Activated naive CD8-positive, alpha-beta T cell treated with anti-CD3 and anti-CD28 coated beads, Interleukin-2, amount 50 U/mL, for 24 hours (primary cell): Measurements from ENCODE around the gene NFATC2IP.
"Not testable (repeated sequence)": the region's sequence is repeated elsewhere in the genome, so short reads cannot be mapped to it uniquely, and the experiment has no call there.

ENCODE experiments used
- ATAC-seq: fragments of 150-1000 bp; cut with Tn5 transposase; one replicate; pipeline ENCODE4 v1.10.0; 2021
- DNase-seq: peaks from one replicate; pipeline ENCODE4 v3.0.0; 2021
- H3K27ac Mint-ChIP-seq: one replicate; pipeline ENCODE4 v1.8.0; 2021; ENCODE audit warnings: mild to moderate bottlenecking, mixed read lengths
- H3K27me3 Mint-ChIP-seq: one replicate; pipeline ENCODE4 v1.8.0; 2021; ENCODE audit warnings: mixed read lengths
- H3K36me3 Mint-ChIP-seq: one replicate; pipeline ENCODE4 v1.8.0; 2021; ENCODE audit warnings: low read depth, mixed read lengths
- H3K4me1 Mint-ChIP-seq: one replicate; pipeline ENCODE4 v1.8.0; 2021; ENCODE audit warnings: mixed read lengths
- H3K4me3 Mint-ChIP-seq: one replicate; pipeline ENCODE4 v1.8.0; 2021; ENCODE audit warnings: mild to moderate bottlenecking, moderate library complexity, mixed read lengths
- H3K9me3 Mint-ChIP-seq: one replicate; pipeline ENCODE4 v1.8.0; 2021; ENCODE audit warnings: mixed read lengths

Gene NFATC2IP

GRCh38 chr16:28918698-28919097 lies 32.0 kb upstream of the NFATC2IP start:
- H3K9me3 Mint-ChIP-seq = no peaks in the 10 kb centered on the region
- peaks cover 29% of the 10 kb centered on the region for H3K36me3 Mint-ChIP-seq
- no peak overlapping the region for H3K4me3 Mint-ChIP-seq
- H3K27me3 Mint-ChIP-seq = no peaks in the 10 kb centered on the region
- H3K27ac Mint-ChIP-seq = no peak overlapping the region
- DNase-seq = no peak
- peaks cover 4% of the 10 kb centered on the region for H3K4me1 Mint-ChIP-seq
- ATAC-seq = no peak

GRCh38 chr16:28923231-28923587 lies 27.5 kb upstream of the NFATC2IP start:
- Mint-ChIP-seq H3K9me3 (no peaks in the 10 kb centered on the region), H3K4me3 (peak overlapping the region; percentile 91), H3K36me3 (peaks cover 17% of the 10 kb centered on the region), H3K4me1 (peaks cover 19% of the 10 kb centered on the region), H3K27ac (peak overlapping the region; percentile 44), H3K27me3 (no peaks in the 10 kb centered on the region)
- no peak for ATAC-seq
- no peak for DNase-seq

GRCh38 chr16:28923652-28924398 lies 26.9 kb upstream of the NFATC2IP start:
- no peak for DNase-seq
- no peak for ATAC-seq
- peak overlapping the region; percentile 44 for H3K27ac Mint-ChIP-seq
- peaks cover 17% of the 10 kb centered on the region for H3K36me3 Mint-ChIP-seq
- H3K4me3 Mint-ChIP-seq = peak overlapping the region; percentile 91
- no peaks in the 10 kb centered on the region for H3K27me3 Mint-ChIP-seq
- H3K4me1 Mint-ChIP-seq = peaks cover 20% of the 10 kb centered on the region
- no peaks in the 10 kb centered on the region for H3K9me3 Mint-ChIP-seq

- Mint-ChIP-seq H3K36me3 (peaks cover 15% of the 10 kb centered on the region), H3K4me3 (peak overlapping the region; percentile 91), H3K9me3 (no peaks in the 10 kb centered on the region), H3K4me1 (peaks cover 21% of the 10 kb centered on the region), H3K27me3 (no peaks in the 10 kb centered on the region), H3K27ac (peak overlapping the region; percentile 98)
- DNase-seq (no peak), ATAC-seq (no peak)
Observed at GRCh38 chr16:28924399-28924761, 26.4 kb upstream of the NFATC2IP start.

GRCh38 chr16:28924762-28925385 lies 25.9 kb upstream of the NFATC2IP start, which contains the start of gene RABEP2:
RABEP2 (minus strand) TSS chr16:28925238; CDS start chr16:28925163, 75 bp downstream.
- Mint-ChIP-seq H3K9me3 (no peaks in the 10 kb centered on the region), H3K4me1 (peaks cover 23% of the 10 kb centered on the region), H3K4me3 (peak within 1 kb of the TSS; percentile 91), H3K27me3 (no peaks in the 10 kb centered on the region), H3K36me3 (peaks cover 10% of the 10 kb centered on the region), H3K27ac (peak within 1 kb of the TSS; percentile 98)
- DNase-seq (peak; percentile 99), ATAC-seq (peak; percentile 90)

GRCh38 chr16:28925386-28926228 lies 25.1 kb upstream of the NFATC2IP start:
- H3K4me1 Mint-ChIP-seq = peaks cover 27% of the 10 kb centered on the region
- peak overlapping the region; percentile 98 for H3K27ac Mint-ChIP-seq
- peak; percentile 84 for ATAC-seq
- DNase-seq = peak; percentile 86
- H3K4me3 Mint-ChIP-seq = peak overlapping the region; percentile 91
- H3K36me3 Mint-ChIP-seq = peaks cover 9% of the 10 kb centered on the region
- no peaks in the 10 kb centered on the region for H3K9me3 Mint-ChIP-seq
- no peaks in the 10 kb centered on the region for H3K27me3 Mint-ChIP-seq

- peak overlapping the region; percentile 91 for H3K4me3 Mint-ChIP-seq
Observed at GRCh38 chr16:28926284-28926683, 24.5 kb upstream of the NFATC2IP start.

GRCh38 chr16:28927815-28928214 lies 22.9 kb upstream of the NFATC2IP start:
- H3K4me3 Mint-ChIP-seq = no peak overlapping the region
- H3K36me3 Mint-ChIP-seq = peaks cover 5% of the 10 kb centered on the region
- ATAC-seq (no peak), DNase-seq (no peak)
- no peaks in the 10 kb centered on the region for H3K9me3 Mint-ChIP-seq
- H3K27me3 Mint-ChIP-seq = no peaks in the 10 kb centered on the region
- H3K4me1 Mint-ChIP-seq = peaks cover 34% of the 10 kb centered on the region
- H3K27ac Mint-ChIP-seq = no peak overlapping the region

More at GRCh38 chr16:28926284-28926683, 24.5 kb upstream of the NFATC2IP start:
- Mint-ChIP-seq H3K4me1 (peaks cover 34% of the 10 kb centered on the region), H3K27ac (peak overlapping the region; percentile 98)
- not testable (repeated sequence) for DNase-seq, H3K36me3 Mint-ChIP-seq, ATAC-seq, H3K27me3 Mint-ChIP-seq, H3K9me3 Mint-ChIP-seq

GRCh38 chr16:28930203-28930602 lies 20.5 kb upstream of the NFATC2IP start:
- ATAC-seq (no peak), DNase-seq (no peak)
- peak overlapping the region; percentile 68 for H3K27ac Mint-ChIP-seq
- H3K4me1 Mint-ChIP-seq = peaks cover 31% of the 10 kb centered on the region
- H3K36me3 Mint-ChIP-seq = no peaks in the 10 kb centered on the region
- no peak overlapping the region for H3K4me3 Mint-ChIP-seq
- no peaks in the 10 kb centered on the region for H3K27me3 Mint-ChIP-seq
- H3K9me3 Mint-ChIP-seq = no peaks in the 10 kb centered on the region

- peak; percentile 48 for ATAC-seq
- H3K4me1 Mint-ChIP-seq = peaks cover 35% of the 10 kb centered on the region
- H3K4me3 Mint-ChIP-seq = no peak overlapping the region
- no peaks in the 10 kb centered on the region for H3K9me3 Mint-ChIP-seq
- no peaks in the 10 kb centered on the region for H3K27me3 Mint-ChIP-seq
- H3K36me3 Mint-ChIP-seq = peaks cover 3% of the 10 kb centered on the region
- DNase-seq = peak; percentile 37
- H3K27ac Mint-ChIP-seq = peak overlapping the region; percentile 68
Observed at GRCh38 chr16:28930652-28931051, 20.1 kb upstream of the NFATC2IP start.

GRCh38 chr16:28931801-28932225 lies 18.9 kb upstream of the NFATC2IP start, which contains the start of gene CD19:
CD19 (plus strand) TSS chr16:28931971; CDS start chr16:28932001, 30 bp downstream.
- Mint-ChIP-seq H3K4me1 (peaks cover 37% of the 10 kb centered on the region), H3K36me3 (peaks cover 4% of the 10 kb centered on the region), H3K27me3 (no peaks in the 10 kb centered on the region), H3K9me3 (no peaks in the 10 kb centered on the region), H3K4me3 (peak within 1 kb of the TSS; percentile 69), H3K27ac (peak within 1 kb of the TSS; percentile 68)
- DNase-seq (no peak), ATAC-seq (no peak)

GRCh38 chr16:28932339-28933141 lies 18.2 kb upstream of the NFATC2IP start:
- H3K27me3 Mint-ChIP-seq = no peaks in the 10 kb centered on the region
- peaks cover 37% of the 10 kb centered on the region for H3K4me1 Mint-ChIP-seq
- DNase-seq = no peak
- no peak for ATAC-seq
- peak overlapping the region; percentile 69 for H3K4me3 Mint-ChIP-seq
- H3K9me3 Mint-ChIP-seq = no peaks in the 10 kb centered on the region
- H3K27ac Mint-ChIP-seq = peak overlapping the region; percentile 1
- H3K36me3 Mint-ChIP-seq = peaks cover 4% of the 10 kb centered on the region

GRCh38 chr16:28933171-28933570 lies 17.6 kb upstream of the NFATC2IP start:
- no peaks in the 10 kb centered on the region for H3K9me3 Mint-ChIP-seq
- peak overlapping the region; percentile 69 for H3K4me3 Mint-ChIP-seq
- no peaks in the 10 kb centered on the region for H3K27me3 Mint-ChIP-seq
- H3K4me1 Mint-ChIP-seq = peaks cover 34% of the 10 kb centered on the region
- H3K36me3 Mint-ChIP-seq = peaks cover 4% of the 10 kb centered on the region
- H3K27ac Mint-ChIP-seq = peak overlapping the region; percentile 1
- DNase-seq (no peak), ATAC-seq (no peak)

GRCh38 chr16:28935346-28935745 lies 15.4 kb upstream of the NFATC2IP start:
- H3K36me3 Mint-ChIP-seq = peaks cover 4% of the 10 kb centered on the region
- H3K4me1 Mint-ChIP-seq = peaks cover 29% of the 10 kb centered on the region
- ATAC-seq (no peak), DNase-seq (no peak)
- H3K4me3 Mint-ChIP-seq = peak overlapping the region; percentile 74
- H3K9me3 Mint-ChIP-seq = no peaks in the 10 kb centered on the region
- no peak overlapping the region for H3K27ac Mint-ChIP-seq
- no peaks in the 10 kb centered on the region for H3K27me3 Mint-ChIP-seq
